SK-N-SH treated with all-trans-retinoic acid at 6 μM for 48 hours (cell line): ENCODE data around the gene MAMSTR.

Experiments used
- ATAC-seq: fragments of 200-7000 bp; cut with Tn5 transposase; 3 replicates; pipeline ENCODE4 v1.9.1; 2020; ENCODE audit warnings: mild to moderate bottlenecking, moderate library complexity
- ARNTL ChIP-seq: fragments of 450-650 bp; formaldehyde crosslinking; IDR thresholded peaks from 2 replicates; pipeline ENCODE4 v1.5.0; 2020; ENCODE audit warnings: low read depth, mild to moderate bottlenecking, moderate library complexity, borderline replicate concordance
- BACH2 ChIP-seq: fragments of 250-450 bp; sonication (Bioruptor Pico); IDR thresholded peaks from 2 replicates; pipeline ENCODE4 v1.9.0; 2021; ENCODE audit warnings: mild to moderate bottlenecking, borderline replicate concordance
- CREB5 ChIP-seq: fragments of 250-450 bp; sonication (Bioruptor Pico); IDR thresholded peaks from 2 replicates; pipeline ENCODE4 v1.5.1; 2020; ENCODE audit warnings: low read depth, mild to moderate bottlenecking, moderate library complexity
- CSDC2 ChIP-seq: fragments of 250-450 bp; sonication (Bioruptor Pico); IDR thresholded peaks from 2 replicates; pipeline ENCODE4 v1.5.0; 2020; ENCODE audit warnings: mild to moderate bottlenecking, moderate library complexity
- ESRRG ChIP-seq: fragments of 250-450 bp; sonication (Bioruptor Pico); IDR thresholded peaks from 2 replicates; pipeline ENCODE4 v1.6.1; 2021; ENCODE audit warnings: mild to moderate bottlenecking
- GLIS3 ChIP-seq: fragments of 250-450 bp; sonication (Bioruptor Pico); IDR thresholded peaks from 2 replicates; pipeline ENCODE4 v1.5.0; 2020; ENCODE audit warnings: mild to moderate bottlenecking, moderate library complexity
- ISL1 ChIP-seq: fragments of 250-450 bp; sonication (Bioruptor Pico); IDR thresholded peaks from 2 replicates; pipeline ENCODE4 v2.1.2; 2022; ENCODE audit warnings: mild to moderate bottlenecking, moderate library complexity
- OSR1 ChIP-seq: fragments of 250-450 bp; sonication (Bioruptor Pico); IDR thresholded peaks from 2 replicates; pipeline ENCODE4 v1.8.0; 2022; ENCODE audit warnings: moderate library complexity, mild to moderate bottlenecking, inconsistent platforms
- PATZ1 ChIP-seq: fragments of 250-450 bp; sonication (Bioruptor Pico); IDR thresholded peaks from 2 replicates; pipeline ENCODE4 v1.8.0; 2020; ENCODE audit warnings: mild to moderate bottlenecking, moderate library complexity, borderline replicate concordance
- POU6F1 ChIP-seq: fragments of 250-450 bp; sonication (Bioruptor Pico); IDR thresholded peaks from 2 replicates; pipeline ENCODE4 v1.8.0; 2021; ENCODE audit warnings: low read depth, mild to moderate bottlenecking, moderate library complexity, borderline replicate concordance
- RARB ChIP-seq: fragments of 250-450 bp; sonication (Bioruptor Pico); IDR thresholded peaks from 2 replicates; pipeline ENCODE4 v1.8.0; 2021; ENCODE audit warnings: mild to moderate bottlenecking, moderate library complexity
- SNAI2 ChIP-seq: fragments of 250-450 bp; sonication (Bioruptor Pico); IDR thresholded peaks from 2 replicates; pipeline ENCODE4 v1.5.0; 2020; ENCODE audit warnings: mild to moderate bottlenecking, moderate library complexity
- TCF4 ChIP-seq: fragments of 250-450 bp; sonication (Bioruptor Pico); IDR thresholded peaks from 2 replicates; pipeline ENCODE4 v1.8.0; 2021; ENCODE audit warnings: mild to moderate bottlenecking, moderate library complexity, borderline replicate concordance
- TOX ChIP-seq: fragments of 250-450 bp; sonication (Bioruptor Pico); IDR thresholded peaks from 2 replicates; pipeline ENCODE4 v1.8.0; 2021; ENCODE audit warnings: mild to moderate bottlenecking, moderate library complexity, borderline replicate concordance
- TSHZ2 ChIP-seq: fragments of 250-450 bp; sonication (Bioruptor Pico); IDR thresholded peaks from 2 replicates; pipeline ENCODE4 v1.5.0; 2020; ENCODE audit warnings: mild to moderate bottlenecking, moderate library complexity
- ZC3H10 ChIP-seq: fragments of 250-450 bp; sonication (Bioruptor Pico); IDR thresholded peaks from 2 replicates; pipeline ENCODE4 v1.5.1; 2021; ENCODE audit warnings: mild to moderate bottlenecking, moderate library complexity
- ZFP3 ChIP-seq: fragments of 250-450 bp; sonication (Bioruptor Pico); IDR thresholded peaks from 2 replicates; pipeline ENCODE4 v1.5.0; 2020; ENCODE audit warnings: mild to moderate bottlenecking, moderate library complexity
- ZFP30 ChIP-seq: fragments of 450-650 bp; formaldehyde crosslinking; IDR thresholded peaks from 2 replicates; pipeline ENCODE4 v1.5.0; 2022; ENCODE audit warnings: mild to moderate bottlenecking, moderate library complexity
- ZNF565 ChIP-seq: fragments of 450-650 bp; formaldehyde crosslinking; conservative IDR thresholded peaks from 2 replicates; pipeline ENCODE4 v1.5.0; 2020; ENCODE audit warnings: low read depth, mild to moderate bottlenecking, moderate library complexity
- ZNF8 ChIP-seq: fragments of 450-650 bp; formaldehyde crosslinking; IDR thresholded peaks from 2 replicates; pipeline ENCODE4 v1.5.0; 2020; ENCODE audit warnings: mild to moderate bottlenecking, moderate library complexity

The MAMSTR gene

GRCh38 chr19:48665786-48666185 lies 53.7 kb downstream of the MAMSTR start (continued):
- TF ChIP-seq TCF4 (CRISPR knock-in tag) = no peak
- no peak for TF ChIP-seq TSHZ2 (CRISPR knock-in tag)
- no peak for TF ChIP-seq ZFP30 (CRISPR knock-in tag)
- TF ChIP-seq ESRRG (CRISPR knock-in tag) = no peak

- ATAC-seq = no peak
- TF ChIP-seq CSDC2 (CRISPR knock-in tag) = no peak
- no peak for TF ChIP-seq TOX (CRISPR knock-in tag)
- TF ChIP-seq ZNF8 (CRISPR knock-in tag) = no peak
- no peak for TF ChIP-seq ZFP30 (CRISPR knock-in tag)
- TF ChIP-seq OSR1 = no peak
- TF ChIP-seq POU6F1 (CRISPR knock-in tag) = no peak
- TF ChIP-seq BACH2 (CRISPR knock-in tag) = no peak
- no peak for TF ChIP-seq GLIS3
- TF ChIP-seq ZNF565 = no peak
- no peak for TF ChIP-seq CREB5 (CRISPR knock-in tag)
- no peak for TF ChIP-seq ISL1
- TF ChIP-seq SNAI2 (CRISPR knock-in tag) = no peak
- TF ChIP-seq TCF4 (CRISPR knock-in tag) = no peak
- no peak for TF ChIP-seq ARNTL (CRISPR knock-in tag)
- TF ChIP-seq ZC3H10 (CRISPR knock-in tag) = no peak
- no peak for TF ChIP-seq ESRRG (CRISPR knock-in tag)
- TF ChIP-seq PATZ1 (CRISPR knock-in tag) = no peak
- no peak for TF ChIP-seq RARB (CRISPR knock-in tag)
- no peak for TF ChIP-seq ZFP3
- TF ChIP-seq, all 23 proteins: peak for 0
Measured at GRCh38 chr19:48664476-48664875, 55.0 kb downstream of the MAMSTR start.

GRCh38 chr19:48663667-48664066 lies 55.9 kb downstream of the MAMSTR start:
- no peak for ATAC-seq
- no peak for TF ChIP-seq ISL1
